Epithelial cell of prostate (primary cell): ENCODE measurements around the gene TSC2.
A peak's percentile ranks its signal among the peaks of the same experiment; 100 is the strongest.

Source experiments
- DNase-seq: peaks from one replicate; pipeline ENCODE4 v3.0.0-alpha.2; 2011; ENCODE audit warnings: low read depth, low spot score
- H3K27ac ChIP-seq: fragments of 450-650 bp; 2 replicates; pipeline ENCODE4 v1.5.1; 2017; ENCODE audit warnings: mild to moderate bottlenecking

TSC2 gene

DNA sequence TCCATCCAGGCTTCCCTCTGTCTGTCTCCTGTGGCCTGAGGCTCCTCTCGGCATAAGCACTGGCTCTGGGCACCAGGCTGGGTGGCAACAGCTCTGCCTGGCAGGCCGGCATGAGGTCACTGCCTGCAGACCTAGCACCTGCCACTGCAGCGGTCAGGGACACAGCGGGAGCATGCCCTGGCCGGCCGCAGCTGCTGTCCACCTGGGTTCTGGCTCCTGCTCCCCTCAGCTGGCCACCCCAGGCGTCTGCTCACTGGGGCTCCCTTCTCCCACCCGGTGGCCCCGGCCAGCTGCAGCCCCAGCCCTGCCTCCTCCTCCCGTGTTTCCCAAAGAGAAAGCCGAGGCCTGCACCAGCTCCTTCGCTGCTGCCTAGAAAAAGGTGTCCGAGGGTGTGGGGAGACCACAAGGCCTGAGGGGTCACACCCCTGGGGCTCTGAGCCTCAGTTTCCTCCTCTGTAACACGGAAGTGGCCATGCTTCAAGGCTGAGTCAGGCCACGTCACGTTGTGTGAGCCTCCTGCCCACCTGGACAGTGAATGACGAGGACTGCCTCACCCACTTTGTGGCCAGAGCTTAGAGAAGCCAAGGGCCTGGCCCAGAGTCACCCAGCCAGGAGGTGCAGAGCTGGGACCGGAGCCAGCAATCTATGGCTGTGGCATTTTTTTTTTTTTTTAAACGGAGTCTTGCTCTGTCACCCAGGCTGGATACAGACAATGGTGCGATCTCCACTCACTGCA, 6.8 kb upstream of the TSC2 start:
- peak overlapping the region; percentile 75 for H3K27ac ChIP-seq
- DNase-seq: peak; percentile 46

DNA sequence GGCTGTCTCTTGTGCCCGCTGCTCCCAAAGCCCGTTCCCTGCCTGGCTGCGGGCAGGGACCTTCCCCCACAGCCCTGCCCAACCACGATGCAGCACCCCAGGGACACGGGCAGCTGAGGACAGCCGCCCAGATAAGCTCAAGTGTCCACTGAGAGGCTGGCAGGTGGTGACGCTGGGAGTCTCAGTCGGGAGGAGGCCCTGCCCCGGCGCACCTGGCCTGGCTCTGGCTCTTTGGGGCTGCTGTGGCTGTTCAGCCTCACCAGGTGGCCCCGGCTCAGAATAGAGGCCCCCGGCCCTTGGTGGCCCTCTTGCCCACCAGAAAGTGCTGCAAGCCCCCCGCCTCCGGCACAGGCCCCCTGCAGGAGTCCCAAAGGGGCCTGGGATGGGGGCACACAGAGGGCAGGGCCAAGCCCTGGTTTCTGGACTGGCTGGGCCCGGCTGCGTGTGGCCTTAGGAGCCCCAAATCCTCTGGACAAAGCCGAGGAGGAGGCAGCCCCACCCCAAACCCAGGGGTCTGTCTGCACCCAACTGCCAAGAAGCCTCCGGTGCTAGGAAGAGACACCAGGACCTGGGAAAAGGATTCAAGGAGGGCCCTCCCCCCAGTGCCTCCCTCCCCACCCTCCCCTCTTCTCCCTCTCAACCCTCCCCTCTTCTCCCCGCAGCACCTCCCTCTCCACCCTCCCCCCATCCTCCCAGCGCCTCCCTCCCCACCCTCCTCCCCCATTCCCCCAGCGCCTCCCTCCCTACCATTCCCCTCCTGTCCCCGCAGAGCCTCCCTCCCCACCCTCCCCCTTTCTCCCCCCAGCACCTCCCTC, 5.4 kb upstream of the TSC2 start:
- DNase-seq: no peak
- H3K27ac ChIP-seq: peak overlapping the region; percentile 75

DNA sequence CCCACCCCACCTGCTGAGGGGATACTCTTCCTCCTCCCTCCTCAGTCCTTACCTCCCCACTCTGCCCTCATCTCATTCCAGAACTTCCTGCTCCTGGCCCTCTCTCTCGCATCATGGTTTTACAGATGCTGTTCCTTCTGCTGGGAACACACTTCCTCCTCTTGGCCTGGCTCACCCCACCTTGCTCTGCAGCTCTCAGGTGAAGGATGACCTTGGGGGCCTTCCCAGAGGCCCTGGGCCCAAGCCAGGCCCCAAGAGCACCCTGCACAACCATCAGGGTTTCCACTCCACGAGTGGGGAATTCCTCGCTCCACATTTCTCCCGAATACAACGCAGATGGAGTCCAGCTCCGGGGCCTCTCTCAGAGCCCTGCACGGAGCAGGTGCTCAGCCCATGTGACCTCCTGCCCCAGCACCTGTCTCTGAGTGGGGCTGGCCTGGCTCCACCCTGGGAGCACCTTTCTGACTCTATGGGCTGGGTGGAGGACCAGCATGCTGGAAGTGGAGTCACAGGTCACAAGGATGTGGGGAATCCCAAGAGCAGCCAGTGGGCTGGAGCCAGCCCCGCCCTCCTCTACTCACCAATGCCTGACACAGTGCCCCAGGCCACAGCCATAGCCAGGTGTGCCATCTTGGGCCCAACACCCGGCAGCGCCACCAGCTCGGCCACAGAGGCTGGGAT, 4.7 kb upstream of the TSC2 start:
- no peak for DNase-seq
- no peak overlapping the region for H3K27ac ChIP-seq

DNA sequence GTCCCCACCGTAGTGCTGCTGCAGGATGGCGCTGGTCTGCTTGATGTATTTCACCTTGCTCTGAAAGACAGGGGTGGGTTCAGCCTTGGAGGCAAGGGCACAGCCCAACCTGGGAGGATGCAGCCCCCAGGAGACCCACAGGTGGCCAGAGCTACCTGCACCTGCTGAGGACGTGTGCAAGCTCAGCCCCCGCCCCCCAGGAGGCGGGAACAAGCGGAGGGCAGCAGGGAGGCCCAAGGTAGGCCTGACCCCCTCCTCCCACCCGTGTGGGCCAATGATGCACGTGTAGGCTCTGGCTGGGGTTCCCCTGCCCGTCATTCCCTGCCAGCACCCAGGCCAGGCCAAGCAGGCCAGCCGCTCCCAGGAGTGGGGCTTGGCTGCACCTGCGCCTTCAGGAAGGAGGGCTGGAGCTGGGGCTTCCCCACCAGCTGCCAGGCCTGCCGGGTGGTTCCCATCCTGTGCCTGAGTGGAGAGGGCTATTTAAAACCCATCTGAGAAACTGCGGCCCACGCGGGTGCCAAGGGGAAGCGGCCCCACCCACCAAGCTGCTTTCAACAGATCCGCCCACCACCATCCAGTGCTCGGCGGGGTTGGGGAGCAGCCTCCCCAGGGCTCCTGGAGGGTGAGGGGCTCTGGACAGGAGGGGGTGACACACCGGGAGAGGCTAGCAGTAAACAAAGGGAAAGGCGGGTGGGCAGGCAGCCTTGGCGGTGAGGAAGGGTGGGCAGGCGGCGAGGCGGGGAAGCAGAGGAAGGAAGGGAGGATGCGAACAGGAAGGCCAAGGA, 3.9 kb upstream of the TSC2 start:
- DNase-seq: no peak
- H3K27ac ChIP-seq: no peak overlapping the region

DNA sequence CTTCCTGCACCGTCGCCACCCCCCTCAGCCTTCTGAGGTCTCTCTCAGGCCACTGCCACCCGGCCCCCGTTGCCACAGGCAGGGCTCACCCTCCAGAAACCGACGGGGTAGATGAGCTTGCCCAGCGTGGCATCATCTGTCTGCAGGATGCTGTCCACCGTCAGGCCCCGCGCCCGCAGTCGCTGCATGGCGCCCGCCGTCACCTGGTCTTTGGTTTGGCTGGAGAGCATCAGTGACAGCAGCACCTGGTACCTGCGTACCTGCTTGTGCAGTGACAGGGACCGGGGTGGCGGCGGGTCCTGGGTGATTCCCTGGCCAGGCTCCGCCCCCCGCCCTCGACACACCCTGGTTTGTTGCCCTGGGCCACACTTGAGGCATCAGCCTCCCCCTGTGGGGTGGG, 3.2 kb upstream of the TSC2 start:
- DNase-seq: no peak
- H3K27ac ChIP-seq: no peak overlapping the region

DNA sequence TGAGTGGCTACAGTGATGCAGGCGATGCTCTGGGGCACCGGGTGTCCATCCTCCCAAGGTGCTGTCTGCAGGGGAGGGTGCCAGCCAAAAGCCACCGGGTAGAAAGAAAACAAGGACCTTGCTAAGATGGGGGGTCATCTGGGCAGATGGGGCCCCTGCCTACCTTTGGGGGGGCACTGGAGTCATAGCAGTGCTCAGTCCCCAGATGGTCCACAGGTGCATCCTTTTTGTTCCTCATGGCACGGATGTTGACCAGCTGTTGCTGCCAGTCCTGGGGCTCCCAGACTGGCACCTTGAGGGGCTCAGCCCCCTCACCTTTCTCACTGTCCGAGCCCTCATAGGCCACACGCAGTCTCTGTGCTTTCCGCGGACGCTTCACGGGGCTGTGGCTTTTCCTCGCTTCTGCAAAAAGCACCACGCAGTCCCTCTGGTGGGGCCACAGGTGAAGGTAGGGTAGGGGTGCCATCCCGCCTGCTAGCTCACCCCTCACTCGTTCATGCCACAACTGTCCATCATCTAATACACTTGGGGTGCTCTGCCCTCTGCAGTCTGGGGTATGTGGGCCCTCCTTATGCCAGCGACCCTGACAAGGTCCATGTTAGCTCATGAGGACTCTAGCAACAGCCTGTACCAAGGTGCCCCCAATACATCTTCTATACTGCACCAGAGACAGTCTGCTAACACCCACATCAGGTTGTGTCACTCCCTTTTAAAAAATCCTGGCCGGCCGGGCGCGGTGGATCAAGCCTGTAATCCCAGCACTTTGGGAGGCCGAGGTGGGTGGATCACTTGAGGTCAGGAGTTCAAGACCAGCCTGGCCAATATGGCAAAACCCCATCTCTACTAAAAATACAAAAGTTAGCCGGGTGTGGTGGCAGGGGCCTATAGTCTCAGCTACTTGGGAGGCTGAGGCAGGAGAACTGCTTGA, 1.6 kb upstream of the TSC2 start:
- no peak for DNase-seq
- H3K27ac ChIP-seq: no peak overlapping the region

DNA sequence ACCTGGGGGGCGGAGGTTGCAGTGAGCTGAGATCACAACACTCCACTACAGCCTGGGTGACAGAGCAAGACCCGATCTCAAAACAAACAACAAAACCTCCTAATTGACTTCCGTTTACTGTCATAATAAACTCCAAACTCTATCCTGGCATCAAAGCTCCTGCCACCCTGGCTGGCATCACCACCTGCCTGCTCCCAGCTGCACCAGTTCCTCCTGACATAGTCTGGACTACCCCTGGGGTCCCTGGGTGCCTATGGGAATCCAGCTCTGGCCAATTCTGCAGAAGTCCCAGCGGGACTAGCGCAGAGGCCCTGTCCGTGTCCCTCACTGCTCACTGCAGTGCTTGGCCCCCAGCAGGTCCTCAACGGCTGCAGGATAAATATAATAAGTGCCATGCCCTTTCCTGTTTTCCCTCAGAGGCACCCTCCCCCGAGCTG, 874 bp upstream of the TSC2 start:
- H3K27ac ChIP-seq: no peak overlapping the region
- DNase-seq: no peak

DNA sequence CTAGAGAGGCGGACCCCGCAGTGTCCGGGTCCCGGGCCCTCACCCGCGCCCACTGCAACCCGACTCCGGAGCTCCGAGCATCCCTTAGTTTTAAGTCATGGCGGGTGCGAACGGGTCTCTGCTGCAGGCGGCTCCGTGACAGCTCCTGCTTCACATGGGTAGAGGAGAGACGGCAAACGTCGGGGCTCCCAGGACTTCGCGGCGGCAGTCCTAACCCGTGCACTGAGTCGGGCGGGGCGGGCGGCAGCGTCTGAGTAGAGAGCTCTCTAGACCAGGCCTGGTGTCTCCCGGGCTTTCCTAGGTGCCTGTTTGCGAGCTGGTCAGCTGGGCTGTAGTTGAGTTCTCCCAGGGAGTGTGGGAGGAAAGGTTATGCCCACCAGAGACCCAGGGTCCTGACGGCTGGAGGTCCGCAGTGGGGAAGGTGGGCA, 345 bp downstream of the TSC2 start:
- DNase-seq: no peak
- H3K27ac ChIP-seq: no peak overlapping the region

DNA sequence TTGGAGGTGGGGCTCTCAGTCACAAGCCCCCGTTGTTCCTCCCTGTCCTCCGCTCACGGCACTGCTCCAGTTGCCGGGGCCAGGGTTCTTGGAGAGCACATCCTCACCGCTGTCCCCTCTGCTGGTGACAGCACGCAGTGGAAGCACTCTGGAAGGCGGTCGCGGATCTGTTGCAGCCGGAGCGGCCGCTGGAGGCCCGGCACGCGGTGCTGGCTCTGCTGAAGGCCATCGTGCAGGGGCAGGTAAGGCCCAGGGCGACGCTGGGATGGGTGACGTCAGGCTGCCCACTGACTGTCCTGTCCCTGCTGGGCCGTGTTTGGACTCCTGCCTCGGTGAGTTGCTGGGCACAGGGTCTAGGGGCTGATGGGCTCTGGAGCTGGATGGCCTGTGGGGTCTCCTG, 5.4 kb downstream of the TSC2 start:
- no peak for DNase-seq
- no peak overlapping the region for H3K27ac ChIP-seq

DNA sequence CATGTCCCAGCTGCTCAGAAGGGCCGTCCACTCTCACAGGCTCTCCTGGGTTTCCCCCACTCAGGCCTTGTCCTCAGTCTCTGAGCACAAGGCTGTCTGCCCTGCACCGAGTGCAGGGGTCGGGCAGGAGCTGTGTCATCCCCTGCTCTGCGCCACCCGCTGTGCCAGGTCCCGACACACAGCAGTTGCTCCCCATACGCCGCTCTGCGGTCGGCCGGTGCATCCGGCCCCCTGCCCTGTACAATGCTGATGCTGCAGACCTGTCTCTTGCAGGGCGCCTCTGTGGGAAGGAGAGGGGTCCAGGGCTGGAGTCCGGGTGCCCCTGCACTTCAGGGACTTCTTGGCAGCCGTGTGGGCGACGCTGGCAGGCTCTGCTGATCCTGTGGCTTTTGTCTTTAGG, 6.1 kb downstream of the TSC2 start:
- DNase-seq: no peak
- H3K27ac ChIP-seq: no peak overlapping the region

DNA sequence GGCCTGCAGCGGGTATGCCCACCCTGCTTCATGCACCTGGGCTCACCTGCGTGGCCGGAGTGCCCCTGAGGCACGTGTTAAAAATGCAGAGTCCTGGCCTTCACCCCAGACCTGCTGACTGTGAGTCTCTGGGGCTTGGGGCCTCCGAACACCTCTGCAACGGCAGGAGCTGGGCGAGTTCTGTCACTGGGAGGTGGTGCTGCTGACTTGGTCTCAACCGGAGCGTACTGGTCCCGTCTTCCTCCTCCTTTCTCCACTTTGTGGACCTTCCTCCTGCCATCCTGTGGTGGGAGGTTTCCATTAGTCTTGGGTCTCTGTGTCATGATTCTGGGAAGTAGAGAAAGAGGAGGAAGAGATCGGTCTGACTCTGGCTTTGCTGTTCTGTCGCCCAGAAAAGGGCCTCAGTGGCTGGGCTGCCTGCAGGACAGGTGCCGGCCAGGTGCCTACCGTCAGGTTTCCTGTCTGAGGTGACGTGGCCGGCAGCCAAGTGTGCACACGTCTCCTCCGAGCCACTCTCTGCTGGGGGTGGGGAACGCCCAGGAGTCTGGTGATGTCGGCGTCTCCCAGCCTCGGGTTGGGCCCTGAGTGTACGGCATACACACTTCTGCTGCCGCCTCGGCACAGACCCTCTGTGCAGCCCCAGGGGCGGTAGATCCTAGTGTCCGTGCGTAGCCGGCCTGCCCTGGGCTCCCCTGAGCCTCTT, 6.9 kb downstream of the TSC2 start:
- no peak overlapping the region for H3K27ac ChIP-seq
- DNase-seq: no peak

DNA sequence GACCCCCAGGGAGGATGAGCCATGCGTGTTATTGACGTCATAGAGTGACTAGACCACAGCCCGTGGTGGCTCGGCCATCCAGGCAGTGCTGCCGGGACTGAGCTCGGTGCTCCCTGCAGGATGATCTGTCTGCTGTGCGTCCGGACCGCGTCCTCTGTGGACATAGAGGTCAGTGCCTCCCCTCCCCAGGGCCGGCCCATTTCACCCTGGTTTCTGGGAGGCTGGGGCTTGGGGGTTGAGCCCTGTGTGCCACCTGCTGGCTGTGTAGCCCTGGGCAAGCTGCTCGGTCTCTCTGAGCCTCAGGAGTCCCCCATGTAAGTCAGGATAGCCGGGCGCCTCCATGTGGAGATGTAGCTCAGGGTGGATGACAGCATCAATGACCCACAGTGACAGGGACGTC, 8.3 kb downstream of the TSC2 start:
- no peak overlapping the region for H3K27ac ChIP-seq
- DNase-seq: no peak

DNA sequence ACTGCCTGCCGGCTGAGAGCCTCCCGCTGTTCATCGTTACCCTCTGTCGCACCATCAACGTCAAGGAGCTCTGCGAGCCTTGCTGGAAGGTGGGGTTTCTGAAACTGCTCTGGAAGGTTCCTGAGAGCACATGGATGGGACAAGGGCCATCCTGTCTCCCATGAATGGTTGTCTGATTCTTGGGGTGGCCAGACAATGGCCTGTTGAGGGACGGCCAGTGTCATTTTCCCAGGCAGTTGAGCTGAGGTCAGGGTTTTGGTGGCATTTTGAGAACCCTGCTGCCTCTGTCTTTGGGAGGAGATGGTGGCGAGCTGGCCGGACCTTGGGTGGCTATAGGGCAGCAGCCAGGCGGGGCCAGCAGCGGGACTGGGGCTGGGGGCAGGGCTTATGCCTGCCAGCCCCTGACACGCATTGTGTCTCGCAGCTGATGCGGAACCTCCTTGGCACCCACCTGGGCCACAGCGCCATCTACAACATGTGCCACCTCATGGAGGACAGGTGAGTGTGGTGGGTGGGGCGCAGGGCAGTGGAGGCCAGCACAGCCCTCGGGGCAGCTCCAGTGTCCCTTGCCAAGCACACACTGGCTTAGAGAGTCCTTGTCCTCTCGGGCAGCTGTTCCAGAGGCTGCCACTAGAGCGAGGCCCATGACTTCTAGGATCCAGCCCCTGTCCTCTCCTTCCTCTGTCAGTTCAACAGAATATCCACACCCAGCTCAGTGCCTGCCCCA, 9.1 kb downstream of the TSC2 start:
- H3K27ac ChIP-seq: no peak overlapping the region
- no peak for DNase-seq

DNA sequence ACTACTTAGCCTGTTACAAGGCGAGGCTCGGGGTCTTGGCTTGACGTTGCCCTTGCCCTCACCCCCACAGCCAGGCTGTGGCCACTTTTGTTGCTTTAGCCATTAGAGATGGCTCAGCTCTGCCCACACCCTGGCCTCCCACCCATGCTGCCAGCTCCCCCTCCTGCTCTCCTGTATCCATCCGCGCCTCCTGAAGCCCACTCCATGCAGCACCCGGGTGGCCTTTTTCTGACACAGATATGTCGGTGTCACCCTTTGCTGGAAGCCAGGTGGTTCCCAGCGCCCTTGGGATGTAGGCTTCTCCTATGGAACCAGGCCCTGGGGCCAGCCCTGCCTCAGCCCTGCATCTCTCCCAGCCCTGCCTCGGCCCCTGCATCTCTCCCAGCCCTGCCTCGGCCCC, 9.7 kb downstream of the TSC2 start:
- no peak for DNase-seq
- no peak overlapping the region for H3K27ac ChIP-seq

DNA sequence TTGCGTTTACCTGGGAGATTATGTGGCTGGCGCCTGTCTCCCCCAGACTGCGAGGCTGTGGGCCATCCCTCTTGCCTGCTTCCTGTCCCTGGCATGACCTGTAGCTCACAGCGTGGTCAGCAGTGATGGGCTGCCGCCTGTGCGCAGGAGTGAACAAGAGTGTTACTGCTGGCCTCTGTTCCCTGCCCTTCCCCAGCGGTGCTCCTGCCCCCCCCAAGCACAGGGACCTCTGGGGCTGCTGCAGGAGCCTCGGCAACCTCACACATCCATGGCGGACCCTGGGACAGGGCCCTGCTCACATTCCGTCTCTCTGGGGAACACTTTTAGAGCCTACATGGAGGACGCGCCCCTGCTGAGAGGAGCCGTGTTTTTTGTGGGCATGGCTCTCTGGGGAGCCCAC, 10.6 kb downstream of the TSC2 start:
- no peak for DNase-seq
- H3K27ac ChIP-seq: no peak overlapping the region

DNA sequence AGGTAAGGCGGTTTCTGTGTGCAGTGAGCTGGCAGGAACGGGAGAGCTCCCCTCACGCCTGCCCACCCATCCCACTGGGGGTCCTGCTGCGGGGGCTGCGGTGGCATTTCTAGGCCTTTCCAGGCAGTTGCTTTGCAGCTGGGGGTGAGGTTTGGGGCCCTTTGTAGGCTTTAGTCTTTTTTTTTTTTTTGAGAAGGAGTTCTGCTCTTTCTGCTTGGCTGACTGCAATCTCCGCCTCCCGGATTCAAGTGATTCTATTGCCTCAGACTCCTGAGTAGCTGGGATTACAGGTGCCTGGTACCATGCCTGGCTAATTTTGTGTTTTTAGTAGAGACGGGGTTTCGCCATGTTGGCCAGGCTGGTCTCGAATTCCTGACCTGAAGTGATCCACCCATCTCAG, 11.1 kb downstream of the TSC2 start:
- no peak for DNase-seq
- H3K27ac ChIP-seq: no peak overlapping the region

DNA sequence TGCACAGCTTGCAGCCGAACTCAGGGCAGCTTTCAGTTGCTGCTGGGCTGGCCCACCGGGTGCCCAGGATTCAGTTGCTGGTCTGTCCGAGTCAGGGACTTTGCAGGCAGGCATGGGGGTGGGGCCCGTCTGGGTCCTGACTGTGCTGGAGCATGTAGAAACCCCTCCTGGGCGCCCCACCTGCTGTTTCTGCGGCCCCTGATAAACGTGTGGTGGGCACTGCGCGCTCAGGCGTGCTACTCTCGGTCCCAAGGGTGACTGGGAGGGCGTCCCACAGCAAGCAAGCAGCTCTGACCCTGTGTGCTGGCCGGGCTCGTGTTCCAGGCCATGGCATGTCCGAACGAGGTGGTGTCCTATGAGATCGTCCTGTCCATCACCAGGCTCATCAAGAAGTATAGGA, 12.6 kb downstream of the TSC2 start:
- DNase-seq: no peak
- no peak overlapping the region for H3K27ac ChIP-seq

DNA sequence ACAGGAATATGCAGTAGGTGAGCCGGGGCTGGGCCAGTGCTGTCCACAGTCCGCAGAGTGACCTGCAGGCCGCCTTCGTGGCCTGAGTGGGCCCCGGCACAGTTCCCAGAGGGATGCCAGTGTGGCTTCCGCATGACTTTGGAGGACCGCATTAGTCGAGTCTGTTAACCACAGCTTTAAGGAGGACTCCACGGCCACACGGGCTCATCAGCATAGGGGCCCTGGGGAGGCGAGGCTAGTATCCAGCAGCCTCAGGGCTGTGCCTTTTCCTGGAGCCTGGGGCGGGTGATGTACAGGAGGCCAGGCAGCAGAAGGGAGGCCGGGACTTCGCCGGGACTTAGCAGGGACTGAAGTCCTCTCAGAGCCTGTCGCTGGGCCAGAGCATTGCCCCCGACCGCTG, 13.2 kb downstream of the TSC2 start:
- no peak overlapping the region for H3K27ac ChIP-seq
- DNase-seq: no peak
